SK-N-SH (cell line): ENCODE data around the gene HBEGF. TPM values are rescaled to one million over a fixed set of nuclear protein-coding genes. Genes with fewer than 3 reads are reported as not detected.

Experiments used
- CTCF ChIA-PET: fragments of 300-600, 350-600 bp; formaldehyde crosslinking; extraction: SDS; loops from one replicate; lab custom pipeline; 2021; lab: Yijun Ruan, JAX
- POLR2A ChIA-PET: fragments of 350-600 bp; sonication (Branson Sonifier 250); formaldehyde crosslinking; extraction: SDS; loops from one replicate; lab custom pipeline; 2020; ENCODE audit warnings: antibody characterized with exemption, inconsistent platforms; lab: Yijun Ruan, JAX
- DNase-seq: peaks from one replicate; pipeline ENCODE4 v3.0.0; 2012
- H2AFZ ChIP-seq: fragments of 200-600 bp; sonication (generic); 2 replicates; pipeline ENCODE4 v1.8.1; 2016; ENCODE audit warnings: antibody characterized with exemption, mild to moderate bottlenecking, low read depth
- H3F3A ChIP-seq: fragments of 200-600 bp; sonication (generic); replicated peaks from 2 replicates; pipeline ENCODE3; 2016; ENCODE audit warnings: antibody characterized with exemption, mild to moderate bottlenecking; ENCODE audit not compliant: insufficient read depth
- H3K27ac ChIP-seq, 2 experiments: fragments of 200-500 bp in 1 of 2; fragments of 200-600 bp in 1 of 2; sonication (Bioruptor generic) in 1 of 2; sonication (generic), shearing (Covaris generic) in 1 of 2; 2 replicates each; pipeline versions ENCODE4 v1.5.1 to v1.6.1; 2014 to 2016; ENCODE audit warnings: low read depth in 2 of 2, inconsistent platforms in 1 of 2, low read length in 1 of 2, mild to moderate bottlenecking in 1 of 2, mixed read lengths in 1 of 2
- H3K27me3 ChIP-seq: fragments of 200-600 bp; sonication (generic), shearing (Covaris generic); 2 replicates; pipeline ENCODE4 v1.6.1; 2016; ENCODE audit warnings: mixed run types; ENCODE audit not compliant: insufficient read depth
- H3K36me3 ChIP-seq, 2 experiments: fragments of 200-500 bp in 1 of 2; fragments of 200-600 bp in 1 of 2; sonication (Bioruptor generic) in 1 of 2; sonication (generic) in 1 of 2; replicated peaks in 1 of 2; 2 replicates each; pipeline versions ENCODE3 to v1.5.1; 2014 to 2016; ENCODE audit warnings: low read length in 1 of 2, mild to moderate bottlenecking in 1 of 2; ENCODE audit not compliant: insufficient read depth in 2 of 2, control insufficient read depth in 1 of 2
- H3K4me1 ChIP-seq, 2 experiments: fragments of 200-500 bp in 1 of 2; fragments of 200-600 bp in 1 of 2; sonication (Bioruptor generic) in 1 of 2; sonication (generic), shearing (Covaris generic) in 1 of 2; 2 replicates each; pipeline versions ENCODE4 v1.5.1 to v1.6.1; 2014 to 2016; ENCODE audit warnings: low read depth in 1 of 2, low read length in 1 of 2, mixed run types in 1 of 2; ENCODE audit not compliant: insufficient read depth in 2 of 2, control insufficient read depth in 1 of 2
- H3K4me2 ChIP-seq: fragments of 200-600 bp; sonication (generic), shearing (Covaris generic); 2 replicates; pipeline ENCODE4 v1.6.1; 2017; ENCODE audit warnings: mixed run types
- H3K4me3 ChIP-seq, 2 experiments: fragments of 200-500 bp in 1 of 2; fragments of 200-600 bp in 1 of 2; sonication (Bioruptor generic) in 1 of 2; sonication (generic), shearing (Covaris generic) in 1 of 2; 2 replicates each; pipeline versions ENCODE4 v1.5.1 to v1.8.1; 2014 to 2016; ENCODE audit warnings: low read depth in 2 of 2, inconsistent platforms in 1 of 2, low read length in 1 of 2, mild to moderate bottlenecking in 1 of 2, mixed read lengths in 1 of 2, moderate library complexity in 1 of 2
- H3K79me2 ChIP-seq: fragments of 200-600 bp; sonication (generic); 2 replicates; pipeline ENCODE4 v1.8.1; 2017; ENCODE audit warnings: mild to moderate bottlenecking; ENCODE audit not compliant: insufficient read depth
- H3K9ac ChIP-seq: fragments of 200-600 bp; sonication (generic); 2 replicates; pipeline ENCODE4 v1.6.1; 2017; ENCODE audit warnings: mixed run types
- H3K9me2 ChIP-seq: fragments of 200-600 bp; sonication (generic); 2 replicates; pipeline ENCODE4 v1.6.1; 2017; ENCODE audit warnings: mixed run types
- H3K9me3 ChIP-seq: fragments of 200-600 bp; sonication (generic); 2 replicates; pipeline ENCODE4 v1.6.1; 2017; ENCODE audit warnings: mixed run types, mild to moderate bottlenecking, moderate library complexity
- H4K20me1 ChIP-seq: fragments of 200-600 bp; sonication (generic); 2 replicates; pipeline ENCODE4 v1.6.1; 2017; ENCODE audit warnings: mild to moderate bottlenecking, mixed run types; ENCODE audit not compliant: insufficient read depth
- CHD2 ChIP-seq: fragments of 150-350 bp; IDR thresholded peaks from 2 replicates; pipeline ENCODE4 v1.6.1; 2018; ENCODE audit warnings: low read length; ENCODE audit not compliant: partially characterized antibody
- ELF1 ChIP-seq: IDR thresholded peaks from 2 replicates; pipeline ENCODE4 v1.4.0; 2012
- EZH2phosphoT487 ChIP-seq: fragments of 200-600 bp; sonication (generic); IDR thresholded peaks from 2 replicates; pipeline ENCODE4 v1.6.1; 2017; ENCODE audit warnings: low read depth, mixed run types, mild to moderate bottlenecking, antibody characterized with exemption, moderate library complexity, borderline replicate concordance
- JUND ChIP-seq: IDR thresholded peaks from 2 replicates; pipeline ENCODE4 v1.4.0; 2012
- NFIC ChIP-seq: IDR thresholded peaks from 2 replicates; pipeline ENCODE4 v1.4.0; 2012; ENCODE audit warnings: borderline replicate concordance
- POLR2AphosphoS5 ChIP-seq: IDR thresholded peaks from 2 replicates; pipeline ENCODE4 v1.6.1; 2012; ENCODE audit warnings: low read depth, low read length
- RAD21 ChIP-seq: IDR thresholded peaks from 2 replicates; pipeline ENCODE4 v1.6.1; 2012; ENCODE audit warnings: mild to moderate bottlenecking, low read length
- RCOR1 ChIP-seq: fragments of 150-350 bp; IDR thresholded peaks from 2 replicates; pipeline ENCODE4 v1.6.1; 2017; ENCODE audit warnings: antibody characterized with exemption, low read length
- RFX5 ChIP-seq: IDR thresholded peaks from 2 replicates; pipeline ENCODE4 v1.6.1; 2012; ENCODE audit warnings: mild to moderate bottlenecking, improper control_type of control experiment, low read length
- RXRA ChIP-seq: IDR thresholded peaks from 2 replicates; pipeline ENCODE4 v1.4.0; 2012; ENCODE audit warnings: low read depth, mild to moderate bottlenecking, borderline replicate concordance
- TAF1 ChIP-seq: IDR thresholded peaks from 2 replicates; pipeline ENCODE4 v1.6.1; 2012; ENCODE audit warnings: low read depth, mild to moderate bottlenecking, low read length, moderate library complexity, borderline replicate concordance
- WGBS: methylation state at CpG from one replicate; pipeline ENCODE4 v1.1.6; 2017; ENCODE audit warnings: low lambda C conversion rate; 5-methylcytosine and 5-hydroxymethylcytosine counted together
- polyA plus RNA-seq, 3 experiments: library from polyadenylated mRNA; depleted of rRNA; stranded (reverse); fragments of >200 nt; gene quantifications; 2 replicates each; pipeline ENCODE4 v1.2.3, GENCODE V29; 2012
- TF ChIP-seq, protein P1 (sequence below): IDR thresholded peaks from 2 replicates; pipeline ENCODE4; 2012
- TF ChIP-seq, protein P2 (sequence below): fragments of 150-350 bp; IDR thresholded peaks from 2 replicates; pipeline ENCODE4 v1.6.1; 2016; ENCODE audit warnings: mild to moderate bottlenecking, low read depth, low read length
- TF ChIP-seq, protein P3 (sequence below): IDR thresholded peaks from 2 replicates; pipeline ENCODE4 v1.4.0; 2012; ENCODE audit warnings: low read depth, borderline replicate concordance

Gene HBEGF
- polyA plus RNA-seq, 1 of the 3 experiments (the other 2 are of a cell fraction): 59.8 TPM

DNA sequence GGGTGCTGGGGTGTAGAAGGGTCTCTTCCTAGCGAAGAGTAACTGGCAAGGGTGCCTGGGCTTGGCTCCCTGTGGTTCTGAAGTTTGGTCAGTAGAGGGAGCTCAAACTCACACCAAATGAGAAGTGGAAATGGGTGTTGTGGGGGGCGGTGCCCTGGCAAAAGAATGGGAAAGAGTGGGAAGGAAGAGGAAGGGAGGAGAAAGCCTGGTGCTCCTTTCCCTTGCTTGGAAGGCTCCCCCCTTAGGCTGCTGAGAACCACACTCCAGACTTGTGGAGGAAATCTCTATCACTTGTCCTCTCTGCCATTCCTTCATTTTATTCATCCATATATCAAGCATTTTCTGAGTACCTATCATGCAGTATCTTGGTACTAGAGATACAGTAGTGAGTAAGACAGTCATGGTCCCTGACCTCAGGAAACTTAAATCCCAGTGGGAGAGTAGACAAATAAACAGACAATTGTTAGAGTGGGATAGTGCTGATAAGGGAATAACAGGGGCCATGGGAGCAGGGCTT lies 26.6 kb upstream of the HBEGF start (continued):
- TF ChIP-seq, protein P1, sequence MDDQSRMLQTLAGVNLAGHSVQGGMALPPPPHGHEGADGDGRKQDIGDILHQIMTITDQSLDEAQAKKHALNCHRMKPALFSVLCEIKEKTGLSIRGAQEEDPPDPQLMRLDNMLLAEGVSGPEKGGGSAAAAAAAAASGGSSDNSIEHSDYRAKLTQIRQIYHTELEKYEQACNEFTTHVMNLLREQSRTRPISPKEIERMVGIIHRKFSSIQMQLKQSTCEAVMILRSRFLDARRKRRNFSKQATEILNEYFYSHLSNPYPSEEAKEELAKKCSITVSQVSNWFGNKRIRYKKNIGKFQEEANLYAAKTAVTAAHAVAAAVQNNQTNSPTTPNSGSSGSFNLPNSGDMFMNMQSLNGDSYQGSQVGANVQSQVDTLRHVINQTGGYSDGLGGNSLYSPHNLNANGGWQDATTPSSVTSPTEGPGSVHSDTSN: no peak
- TF ChIP-seq TAF1: no peak
- TF ChIP-seq, protein P2, sequence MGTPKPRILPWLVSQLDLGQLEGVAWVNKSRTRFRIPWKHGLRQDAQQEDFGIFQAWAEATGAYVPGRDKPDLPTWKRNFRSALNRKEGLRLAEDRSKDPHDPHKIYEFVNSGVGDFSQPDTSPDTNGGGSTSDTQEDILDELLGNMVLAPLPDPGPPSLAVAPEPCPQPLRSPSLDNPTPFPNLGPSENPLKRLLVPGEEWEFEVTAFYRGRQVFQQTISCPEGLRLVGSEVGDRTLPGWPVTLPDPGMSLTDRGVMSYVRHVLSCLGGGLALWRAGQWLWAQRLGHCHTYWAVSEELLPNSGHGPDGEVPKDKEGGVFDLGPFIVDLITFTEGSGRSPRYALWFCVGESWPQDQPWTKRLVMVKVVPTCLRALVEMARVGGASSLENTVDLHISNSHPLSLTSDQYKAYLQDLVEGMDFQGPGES: no peak
- TF ChIP-seq ELF1: no peak
- no peak for TF ChIP-seq RXRA
- TF ChIP-seq RFX5: no peak
- no peak for TF ChIP-seq EZH2phosphoT487
- TF ChIP-seq RCOR1: no peak
- TF ChIP-seq CHD2: no peak
- TF ChIP-seq, protein P3, sequence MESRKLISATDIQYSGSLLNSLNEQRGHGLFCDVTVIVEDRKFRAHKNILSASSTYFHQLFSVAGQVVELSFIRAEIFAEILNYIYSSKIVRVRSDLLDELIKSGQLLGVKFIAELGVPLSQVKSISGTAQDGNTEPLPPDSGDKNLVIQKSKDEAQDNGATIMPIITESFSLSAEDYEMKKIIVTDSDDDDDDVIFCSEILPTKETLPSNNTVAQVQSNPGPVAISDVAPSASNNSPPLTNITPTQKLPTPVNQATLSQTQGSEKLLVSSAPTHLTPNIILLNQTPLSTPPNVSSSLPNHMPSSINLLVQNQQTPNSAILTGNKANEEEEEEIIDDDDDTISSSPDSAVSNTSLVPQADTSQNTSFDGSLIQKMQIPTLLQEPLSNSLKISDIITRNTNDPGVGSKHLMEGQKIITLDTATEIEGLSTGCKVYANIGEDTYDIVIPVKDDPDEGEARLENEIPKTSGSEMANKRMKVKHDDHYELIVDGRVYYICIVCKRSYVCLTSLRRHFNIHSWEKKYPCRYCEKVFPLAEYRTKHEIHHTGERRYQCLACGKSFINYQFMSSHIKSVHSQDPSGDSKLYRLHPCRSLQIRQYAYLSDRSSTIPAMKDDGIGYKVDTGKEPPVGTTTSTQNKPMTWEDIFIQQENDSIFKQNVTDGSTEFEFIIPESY: no peak
- no peak for TF ChIP-seq POLR2AphosphoS5
- peak; percentile 83 for TF ChIP-seq RAD21
- TF ChIP-seq JUND: no peak
- no peak for TF ChIP-seq NFIC

DNA sequence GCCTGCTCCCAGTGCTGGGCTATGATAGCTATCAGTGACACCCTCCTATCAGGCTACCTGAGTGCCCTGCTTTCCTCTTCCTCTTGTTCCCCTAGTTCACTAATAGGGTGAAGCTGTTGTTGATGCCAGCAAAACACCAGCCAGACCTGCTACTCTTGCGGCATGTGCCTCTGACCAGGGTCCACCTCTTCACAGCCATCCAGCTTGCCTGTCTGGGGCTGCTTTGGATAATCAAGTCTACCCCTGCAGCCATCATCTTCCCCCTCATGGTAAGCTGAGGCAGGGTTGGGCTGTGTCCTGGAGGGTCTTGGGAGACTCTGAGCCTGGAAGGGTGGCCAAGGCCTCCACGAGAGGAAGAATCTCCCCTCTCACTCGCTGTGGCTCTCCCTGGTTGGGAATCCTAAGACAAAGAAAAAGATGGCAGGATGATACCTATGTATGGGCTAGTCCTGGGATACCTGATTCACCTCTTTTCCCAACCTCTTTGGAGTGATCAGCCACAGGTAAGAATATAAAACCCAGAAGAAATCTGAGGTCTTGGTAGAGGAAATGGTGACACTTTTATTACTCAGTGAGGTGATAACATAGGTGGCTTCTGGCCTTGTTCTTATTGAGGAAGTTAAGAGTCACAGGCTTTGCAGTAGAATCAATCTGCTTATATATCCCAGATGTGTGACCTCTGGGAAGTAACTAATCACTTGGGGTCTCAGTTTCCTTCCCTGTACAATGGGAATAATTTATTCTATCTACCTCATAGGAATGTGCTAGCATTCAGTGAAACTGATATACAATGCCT lies 25.2 kb upstream of the HBEGF start:
- Histone ChIP-seq H3K9me3 (no peaks in the 10 kb centered on the region), H3K4me1 (no peaks in the 10 kb centered on the region; a peak in 1 of 4 replicates), H3K36me3 (no peaks in the 10 kb centered on the region), H3K9me2 (no peaks in the 10 kb centered on the region), H3K4me2 (no peak overlapping the region), H4K20me1 (no peaks in the 10 kb centered on the region), H3K4me3 (no peak overlapping the region), H3K9ac (no peak overlapping the region), H3F3A (peaks cover 3% of the 10 kb centered on the region), H3K27ac (no peak overlapping the region), H3K79me2 (no peaks in the 10 kb centered on the region), H2AFZ (no peak overlapping the region), H3K27me3 (no peaks in the 10 kb centered on the region)
- no peak for DNase-seq
- ChIA-PET POLR2A (no interaction called here), CTCF (interaction anchor here (0.8 to 3.0 kb wide), 17 partner anchors 8 to 350 kb away, joined by 3 to 20 read pairs (median 7); partner anchors contain the start of genes HBEGF and SLC4A9)
- WGBS: 84% methylated on average over 3 of the region's 3 CpGs
- no peak for TF ChIP-seq POLR2AphosphoS5
